ENCODE measurements around the gene MOK. TPM values are rescaled to one million over a fixed set of nuclear protein-coding genes. Genes with fewer than 3 reads are reported as not detected.

MOK gene
- total RNA-seq, 1 experiment from 2014 or later = 2.8 TPM

GRCh38 chr14:102252834-102253801 lies 51.8 kb downstream of the MOK start:
- Histone ChIP-seq H3K79me2 (ENCODE audit: insufficient read depth, low read length) (no peaks in the 10 kb centered on the region), H3K14ac (ENCODE audit: insufficient read depth, low read length) (no peak overlapping the region), H2BK5ac (ENCODE audit: insufficient read length, low read length) (no peak overlapping the region), H3K4ac (ENCODE audit: low read depth, low read length) (no peak overlapping the region), H3K4me1 (ENCODE audit: insufficient read depth, low read length) (no peaks in the 10 kb centered on the region), H3T11ph (ENCODE audit: low read length) (no peak overlapping the region), H3K27ac (ENCODE audit: insufficient read length, low read depth, low read length) (no peak overlapping the region), H4K5ac (ENCODE audit: insufficient read length, low read depth, low read length) (no peak overlapping the region), H4K8ac (replicated peaks; ENCODE audit: insufficient read length, low read depth, low read length) (no peak overlapping the region), H3K9ac (ENCODE audit: extremely low read depth, insufficient read length, low read length) (no peak overlapping the region), H2AK5ac (ENCODE audit: insufficient read length, low read length) (no peak overlapping the region), H3K79me1 (ENCODE audit: insufficient read depth, low read depth, low read length, poor library complexity, severe bottlenecking) (no peaks in the 10 kb centered on the region), H3K9me3 (ENCODE audit: control insufficient read depth, low read depth, low read length) (no peaks in the 10 kb centered on the region), H4K91ac (ENCODE audit: insufficient read length, low read depth, low read length) (no peak overlapping the region), H3K23ac (ENCODE audit: insufficient read length, low read depth, low read length) (no peak overlapping the region), H3K4me2 (ENCODE audit: insufficient read depth, insufficient read length, low read length) (no peak overlapping the region), H3K23me2 (ENCODE audit: insufficient read length, low read depth, low read length, poor library complexity, severe bottlenecking) (no peaks in the 10 kb centered on the region), H2BK12ac (ENCODE audit: insufficient read length, low read depth, low read length) (no peak overlapping the region), H4K20me1 (ENCODE audit: control insufficient read depth, insufficient read depth, insufficient read length) (no peaks in the 10 kb centered on the region), H2BK20ac (ENCODE audit: low read depth, low read length, poor library complexity, severe bottlenecking) (no peak overlapping the region), H2BK120ac (ENCODE audit: low read depth, low read length, poor library complexity, severe bottlenecking) (no peak overlapping the region), H3K56ac (ENCODE audit: insufficient read length, low read depth, low read length) (no peak overlapping the region), H3K27me3 (ENCODE audit: insufficient read depth, low read length) (peaks cover 3% of the 10 kb centered on the region; the same call in 1 of the 2 replicates), H2BK15ac (ENCODE audit: low read depth, low read length) (no peak overlapping the region), H2AFZ (ENCODE audit: low read length) (no peak overlapping the region), H3K18ac (ENCODE audit: insufficient read length, low read depth, low read length) (no peak overlapping the region)
- Mint-ChIP-seq H3K36me3 (ENCODE audit: insufficient read depth in 1 of 3, low read depth in 3 of 3) (no peaks in the 10 kb centered on the region), H3K4me1 (peaks cover 5 to 7% of the 10 kb centered on the region in 2 experiments), H3K4me3 (no peak overlapping the region), H3K27ac (no peak overlapping the region; a peak in 1 of 7 replicates), H3K27me3 (ENCODE audit: low read depth) (peaks cover 10% of the 10 kb centered on the region), H3K9me3 (no peaks in the 10 kb centered on the region; a peak in 1 of 5 replicates)
- DNase-seq = no peak
- WGBS (ENCODE audit: extremely low coverage, insufficient read length, low lambda C conversion rate) = no CpG with 5 or more reads among the region's 21 CpGs
- TF ChIP-seq CTCF (conservative IDR thresholded peaks at IDR 0.05) = no peak

All from H9 (cell line).